Liver (tissue), 3 donors: Measurements from ENCODE around the gene PARP8.

Source experiments
- EGR1 ChIP-seq, 2 donors: IDR thresholded peaks; 2 replicates each; pipeline ENCODE4 v1.6.1; 2016 to 2018; ENCODE audit warnings: antibody characterized with exemption in 2 of 2, low read depth in 2 of 2
- FOXA1 ChIP-seq: IDR thresholded peaks from 2 replicates; pipeline ENCODE4 v1.6.1; 2016; ENCODE audit warnings: antibody characterized with exemption
- FOXA2 ChIP-seq: IDR thresholded peaks from 2 replicates; pipeline ENCODE4 v1.6.1; 2016; ENCODE audit warnings: antibody characterized with exemption
- JUND ChIP-seq, 2 donors: IDR thresholded peaks; 2 replicates each; pipeline ENCODE4 v1.6.1; 2016; ENCODE audit warnings: antibody characterized with exemption in 2 of 2
- SP1 ChIP-seq: IDR thresholded peaks from 2 replicates; pipeline ENCODE4 v1.6.1; 2018; ENCODE audit warnings: antibody characterized with exemption, mild to moderate bottlenecking
- TAF1 ChIP-seq: conservative IDR thresholded peaks from 2 replicates; pipeline ENCODE4 v1.6.1; 2016; ENCODE audit warnings: antibody characterized with exemption, mild to moderate bottlenecking
- YY1 ChIP-seq: IDR thresholded peaks from 2 replicates; pipeline ENCODE4 v1.6.1; 2016; ENCODE audit warnings: antibody characterized with exemption, mild to moderate bottlenecking
- TF ChIP-seq, protein P1 (sequence below): fragments of 150-350 bp; IDR thresholded peaks from 2 replicates; pipeline ENCODE4 v1.5.1; 2017; ENCODE audit warnings: improper control_type of control experiment, low read depth, low read length; ENCODE audit not compliant: missing input control
- TF ChIP-seq, protein P2 (sequence below): IDR thresholded peaks from 2 replicates; pipeline ENCODE4 v1.6.1; 2016; ENCODE audit warnings: antibody characterized with exemption, mild to moderate bottlenecking
- TF ChIP-seq, protein P3 (sequence below): IDR thresholded peaks from 2 replicates; pipeline ENCODE4 v1.6.1; 2016; ENCODE audit warnings: antibody characterized with exemption
- TF ChIP-seq, protein P4 (sequence below): IDR thresholded peaks from 2 replicates; pipeline ENCODE4 v1.6.1; 2016; ENCODE audit warnings: antibody characterized with exemption
- donor health status: healthy.
- donor health status: healthy.

DNA sequence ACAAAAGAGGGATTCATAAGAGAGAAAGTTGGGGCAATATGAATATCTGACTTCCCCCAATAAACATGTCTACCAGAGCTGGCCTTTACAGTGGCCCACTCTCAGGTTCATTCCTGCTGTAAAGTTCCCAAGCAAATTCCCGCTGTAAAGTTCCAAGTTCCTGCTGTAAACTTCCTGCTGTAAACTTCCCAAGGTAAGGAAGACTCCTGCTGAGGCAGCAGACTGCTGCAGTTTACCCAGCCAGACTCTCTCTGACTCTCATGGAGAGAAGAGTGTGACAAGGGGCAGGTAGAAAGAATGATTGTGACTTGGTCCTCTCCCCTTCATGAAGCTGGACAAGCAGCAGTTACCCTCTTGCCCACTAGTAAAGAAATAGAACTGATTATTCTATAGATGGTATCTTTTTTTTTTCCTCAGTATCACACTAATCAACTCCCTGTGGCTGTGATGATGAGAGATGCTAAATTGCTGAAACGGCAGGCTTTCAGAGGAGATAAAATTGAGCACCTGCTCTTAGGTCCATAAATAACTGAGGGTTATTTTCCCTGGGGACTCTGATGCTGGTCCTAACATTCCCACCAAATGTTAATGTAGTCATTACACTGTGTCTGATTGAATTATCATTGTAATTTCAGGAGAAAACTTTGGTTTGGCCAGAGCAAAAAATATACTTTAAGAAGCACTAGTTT lies 220.4 kb downstream of the PARP8 start:
- TF ChIP-seq, protein P1, sequence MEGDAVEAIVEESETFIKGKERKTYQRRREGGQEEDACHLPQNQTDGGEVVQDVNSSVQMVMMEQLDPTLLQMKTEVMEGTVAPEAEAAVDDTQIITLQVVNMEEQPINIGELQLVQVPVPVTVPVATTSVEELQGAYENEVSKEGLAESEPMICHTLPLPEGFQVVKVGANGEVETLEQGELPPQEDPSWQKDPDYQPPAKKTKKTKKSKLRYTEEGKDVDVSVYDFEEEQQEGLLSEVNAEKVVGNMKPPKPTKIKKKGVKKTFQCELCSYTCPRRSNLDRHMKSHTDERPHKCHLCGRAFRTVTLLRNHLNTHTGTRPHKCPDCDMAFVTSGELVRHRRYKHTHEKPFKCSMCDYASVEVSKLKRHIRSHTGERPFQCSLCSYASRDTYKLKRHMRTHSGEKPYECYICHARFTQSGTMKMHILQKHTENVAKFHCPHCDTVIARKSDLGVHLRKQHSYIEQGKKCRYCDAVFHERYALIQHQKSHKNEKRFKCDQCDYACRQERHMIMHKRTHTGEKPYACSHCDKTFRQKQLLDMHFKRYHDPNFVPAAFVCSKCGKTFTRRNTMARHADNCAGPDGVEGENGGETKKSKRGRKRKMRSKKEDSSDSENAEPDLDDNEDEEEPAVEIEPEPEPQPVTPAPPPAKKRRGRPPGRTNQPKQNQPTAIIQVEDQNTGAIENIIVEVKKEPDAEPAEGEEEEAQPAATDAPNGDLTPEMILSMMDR = no peak
- no peak for TF ChIP-seq FOXA1
- TF ChIP-seq, protein P2, sequence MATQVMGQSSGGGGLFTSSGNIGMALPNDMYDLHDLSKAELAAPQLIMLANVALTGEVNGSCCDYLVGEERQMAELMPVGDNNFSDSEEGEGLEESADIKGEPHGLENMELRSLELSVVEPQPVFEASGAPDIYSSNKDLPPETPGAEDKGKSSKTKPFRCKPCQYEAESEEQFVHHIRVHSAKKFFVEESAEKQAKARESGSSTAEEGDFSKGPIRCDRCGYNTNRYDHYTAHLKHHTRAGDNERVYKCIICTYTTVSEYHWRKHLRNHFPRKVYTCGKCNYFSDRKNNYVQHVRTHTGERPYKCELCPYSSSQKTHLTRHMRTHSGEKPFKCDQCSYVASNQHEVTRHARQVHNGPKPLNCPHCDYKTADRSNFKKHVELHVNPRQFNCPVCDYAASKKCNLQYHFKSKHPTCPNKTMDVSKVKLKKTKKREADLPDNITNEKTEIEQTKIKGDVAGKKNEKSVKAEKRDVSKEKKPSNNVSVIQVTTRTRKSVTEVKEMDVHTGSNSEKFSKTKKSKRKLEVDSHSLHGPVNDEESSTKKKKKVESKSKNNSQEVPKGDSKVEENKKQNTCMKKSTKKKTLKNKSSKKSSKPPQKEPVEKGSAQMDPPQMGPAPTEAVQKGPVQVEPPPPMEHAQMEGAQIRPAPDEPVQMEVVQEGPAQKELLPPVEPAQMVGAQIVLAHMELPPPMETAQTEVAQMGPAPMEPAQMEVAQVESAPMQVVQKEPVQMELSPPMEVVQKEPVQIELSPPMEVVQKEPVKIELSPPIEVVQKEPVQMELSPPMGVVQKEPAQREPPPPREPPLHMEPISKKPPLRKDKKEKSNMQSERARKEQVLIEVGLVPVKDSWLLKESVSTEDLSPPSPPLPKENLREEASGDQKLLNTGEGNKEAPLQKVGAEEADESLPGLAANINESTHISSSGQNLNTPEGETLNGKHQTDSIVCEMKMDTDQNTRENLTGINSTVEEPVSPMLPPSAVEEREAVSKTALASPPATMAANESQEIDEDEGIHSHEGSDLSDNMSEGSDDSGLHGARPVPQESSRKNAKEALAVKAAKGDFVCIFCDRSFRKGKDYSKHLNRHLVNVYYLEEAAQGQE = no peak
- TF ChIP-seq, protein P3, sequence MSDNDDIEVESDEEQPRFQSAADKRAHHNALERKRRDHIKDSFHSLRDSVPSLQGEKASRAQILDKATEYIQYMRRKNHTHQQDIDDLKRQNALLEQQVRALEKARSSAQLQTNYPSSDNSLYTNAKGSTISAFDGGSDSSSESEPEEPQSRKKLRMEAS = no peak
- TF ChIP-seq, protein P4, sequence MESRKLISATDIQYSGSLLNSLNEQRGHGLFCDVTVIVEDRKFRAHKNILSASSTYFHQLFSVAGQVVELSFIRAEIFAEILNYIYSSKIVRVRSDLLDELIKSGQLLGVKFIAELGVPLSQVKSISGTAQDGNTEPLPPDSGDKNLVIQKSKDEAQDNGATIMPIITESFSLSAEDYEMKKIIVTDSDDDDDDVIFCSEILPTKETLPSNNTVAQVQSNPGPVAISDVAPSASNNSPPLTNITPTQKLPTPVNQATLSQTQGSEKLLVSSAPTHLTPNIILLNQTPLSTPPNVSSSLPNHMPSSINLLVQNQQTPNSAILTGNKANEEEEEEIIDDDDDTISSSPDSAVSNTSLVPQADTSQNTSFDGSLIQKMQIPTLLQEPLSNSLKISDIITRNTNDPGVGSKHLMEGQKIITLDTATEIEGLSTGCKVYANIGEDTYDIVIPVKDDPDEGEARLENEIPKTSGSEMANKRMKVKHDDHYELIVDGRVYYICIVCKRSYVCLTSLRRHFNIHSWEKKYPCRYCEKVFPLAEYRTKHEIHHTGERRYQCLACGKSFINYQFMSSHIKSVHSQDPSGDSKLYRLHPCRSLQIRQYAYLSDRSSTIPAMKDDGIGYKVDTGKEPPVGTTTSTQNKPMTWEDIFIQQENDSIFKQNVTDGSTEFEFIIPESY = no peak
- no peak for TF ChIP-seq FOXA2
- no peak for TF ChIP-seq EGR1 (IDR thresholded peaks at IDR 0.05; ENCODE audit: low read depth in 2 of 2)
- no peak for TF ChIP-seq YY1
- TF ChIP-seq JUND (IDR thresholded peaks at IDR 0.05) = no peak
- no peak for TF ChIP-seq SP1
- TF ChIP-seq TAF1 = no peak
